K562 (cell line): ENCODE results near the gene PRR14. TPM values are rescaled to one million over a fixed set of nuclear protein-coding genes. Genes with fewer than 3 reads are reported as not detected.

Experiments used
- ADNP ChIP-seq: fragments of 200-800 bp; sonication (Bioruptor generic); IDR thresholded peaks from 2 replicates; pipeline ENCODE4 v1.6.1; 2016; ENCODE audit warnings: missing genetic modification characterization, missing compliant biosample characterization
- BCLAF1 ChIP-seq, 2 experiments: fragments of 450-650 bp in 1 of 2; IDR thresholded peaks; 2 replicates each; pipeline ENCODE4 v1.6.1; 2011 to 2017; ENCODE audit warnings: low read depth in 2 of 2, antibody characterized with exemption in 1 of 2, borderline replicate concordance in 1 of 2, low read length in 1 of 2, mild to moderate bottlenecking in 1 of 2, mixed read lengths in 1 of 2; ENCODE audit not compliant: control insufficient read depth in 1 of 2
- CBX3 ChIP-seq, 2 experiments: IDR thresholded peaks; 1 replicate in 1 of 2; 2 replicates in 1 of 2; pipeline ENCODE4 v1.6.1; 2012; ENCODE audit warnings: inconsistent platforms in 2 of 2, low read length in 2 of 2, borderline replicate concordance in 1 of 2, control low read depth in 1 of 2
- FIP1L1 ChIP-seq: fragments of 200-400 bp; formaldehyde crosslinking; IDR thresholded peaks from 2 replicates; pipeline ENCODE4 v1.6.1; 2018; ENCODE audit warnings: mild to moderate bottlenecking, low read depth, low read length; ENCODE audit not compliant: poor library complexity, severe bottlenecking
- GTF2F1 ChIP-seq: IDR thresholded peaks from 2 replicates; pipeline ENCODE4 v1.6.1; 2011; ENCODE audit warnings: low read depth, low read length, improper control_type of control experiment
- HMBOX1 ChIP-seq: sonication (generic); IDR thresholded peaks from 2 replicates; pipeline ENCODE4 v1.6.1; 2016
- HNRNPH1 ChIP-seq: fragments of 200-400 bp; formaldehyde crosslinking; optimal IDR thresholded peaks from 2 replicates; pipeline ENCODE3; 2017; ENCODE audit warnings: low read depth, mild to moderate bottlenecking, low read length, moderate library complexity
- HNRNPK ChIP-seq: fragments of 200-400 bp; formaldehyde crosslinking; IDR thresholded peaks from one replicate; pipeline ENCODE4 v1.6.1; 2018; ENCODE audit warnings: mild to moderate bottlenecking, low read depth, low read length; ENCODE audit not compliant: poor library complexity, severe bottlenecking
- IFI16 ChIP-seq: fragments of 250-450 bp; sonication (Bioruptor Pico); IDR thresholded peaks from 2 replicates; pipeline ENCODE4 v2.1.2; 2022; ENCODE audit warnings: mild to moderate bottlenecking, inconsistent platforms
- KDM5B ChIP-seq: fragments of 200-600 bp; sonication (generic); IDR thresholded peaks from 2 replicates; pipeline ENCODE4 v1.6.1; 2012; ENCODE audit warnings: low read depth, mild to moderate bottlenecking, moderate library complexity, low read length, control low read depth, inconsistent platforms; ENCODE audit not compliant: insufficient replicate concordance
- MXI1 ChIP-seq: IDR thresholded peaks from 2 replicates; pipeline ENCODE4 v1.6.1; 2011; ENCODE audit warnings: low read depth, mild to moderate bottlenecking, improper control_type of control experiment, low read length
- NFIX ChIP-seq: fragments of 250-450 bp; sonication (Bioruptor Pico); IDR thresholded peaks from 2 replicates; pipeline ENCODE4 v1.4.0; 2020; ENCODE audit warnings: low read depth, mild to moderate bottlenecking, moderate library complexity
- NR2F6 ChIP-seq: fragments of 450-650 bp; formaldehyde crosslinking; IDR thresholded peaks from 2 replicates; pipeline ENCODE4 v1.4.0; 2020; ENCODE audit warnings: mild to moderate bottlenecking
- NR3C1 ChIP-seq: sonication (generic); formaldehyde crosslinking; IDR thresholded peaks from 2 replicates; pipeline ENCODE4 v1.8.1; 2022; ENCODE audit warnings: missing genetic modification reagents
- RBFOX2 ChIP-seq: fragments of 200-400 bp; formaldehyde crosslinking; IDR thresholded peaks from 2 replicates; pipeline ENCODE4 v1.6.1; 2017; ENCODE audit warnings: low read depth, mild to moderate bottlenecking, low read length, moderate library complexity
- SAP30 ChIP-seq: fragments of 200-600 bp; sonication (generic); IDR thresholded peaks from 2 replicates; pipeline ENCODE4 v1.6.1; 2012; ENCODE audit warnings: borderline replicate concordance, low read depth, mild to moderate bottlenecking, moderate library complexity, low read length, control low read depth, inconsistent platforms; ENCODE audit not compliant: insufficient read depth, poor library complexity, severe bottlenecking
- USF1 ChIP-seq: sonication (generic); formaldehyde crosslinking; IDR thresholded peaks from 2 replicates; pipeline ENCODE4 v1.9.0; 2022; ENCODE audit warnings: mild to moderate bottlenecking, missing genetic modification reagents
- ZNF140 ChIP-seq: fragments of 250-450 bp; sonication (Bioruptor Pico); IDR thresholded peaks from 2 replicates; pipeline ENCODE4 v1.8.0; 2021; ENCODE audit warnings: moderate library complexity, mild to moderate bottlenecking, inconsistent platforms
- ZNF445 ChIP-seq: fragments of 250-450 bp; sonication (Bioruptor Pico); IDR thresholded peaks from 2 replicates; pipeline ENCODE4 v1.4.0; 2020; ENCODE audit warnings: low read depth, mild to moderate bottlenecking, moderate library complexity
- ZNF589 ChIP-seq: fragments of 200-800 bp; sonication (Bioruptor generic); IDR thresholded peaks from 2 replicates; pipeline ENCODE4 v1.6.1; 2016; ENCODE audit warnings: low read depth, missing genetic modification characterization, missing compliant biosample characterization
- ZNF717 ChIP-seq: fragments of 250-450 bp; sonication (Bioruptor Pico); IDR thresholded peaks from 2 replicates; pipeline ENCODE4 v1.5.0; 2021
- polyA plus RNA-seq, 8 experiments: library from polyadenylated mRNA; depleted of rRNA in 4 of 8; stranded (reverse) in 5 of 8; unstranded in 3 of 8; fragments of >200 nt; fragmentation: Nextera tagmentation in 2 of 8; fragmentation: Illumina TruSeq in 1 of 8; extraction: Ambion mirVana in 2 of 8; extraction: Trizol in 1 of 8; gene quantifications; 2 replicates each; pipeline versions ENCODE4 v1.2.1 to v1.2.3, GENCODE V29; 2011 to 2014; ENCODE audit warnings: inconsistent platforms in 1 of 8, missing spikeins in 1 of 8
- total RNA-seq, 7 experiments: library from RNA; depleted of rRNA in 6 of 7; stranded (reverse); fragments of >200 nt in 6 of 7; fragmentation: Illumina TruSeq in 2 of 7; extraction: Trizol in 2 of 7; gene quantifications; 2 replicates each; pipeline versions ENCODE4 v1.2.1 to v1.2.3, GENCODE V29; 2011 to 2021; ENCODE audit warnings: low replicate concordance in 1 of 7

The PRR14 gene
- total and polyA plus RNA-seq, 9 of the 15 experiments (the other 6 are each of a cell fraction or from before 2014, with no cell fraction given) = 2.2 to 63.1 (median 11.5) TPM

- TF ChIP-seq BCLAF1 (IDR thresholded peaks at IDR 0.05; ENCODE audit: borderline replicate concordance in 1 of 2, control insufficient read depth in 1 of 2, low read depth in 2 of 2, low read length in 1 of 2) (no peak), HMBOX1 (no peak; the same call in 1 of the 2 replicates), CBX3 (IDR thresholded peaks at IDR 0.05; ENCODE audit: borderline replicate concordance in 1 of 2, low read length in 2 of 2) (no peak), RBFOX2 (peak; percentile 92), HNRNPK (no peak), NR2F6 (CRISPR knock-in tag) (no peak), IFI16 (CRISPR knock-in tag) (no peak), FIP1L1 (peak; percentile 63), HNRNPH1 (no peak), ZNF717 (no peak), USF1 (no peak), ZNF445 (CRISPR knock-in tag) (no peak), NFIX (CRISPR knock-in tag) (no peak), ZNF140 (CRISPR knock-in tag) (no peak), KDM5B (peak; percentile 67), MXI1 (no peak), NR3C1 (CRISPR knock-in tag) (peak; percentile 49; the same call in 1 of the 2 replicates), GTF2F1 (peak; percentile 38; the same call in 1 of the 2 replicates), ZNF589 (CRISPR knock-in tag) (0 out of 2 replicates have a peak, but pooled peaks have one; percentile 60), ADNP (tag) (no peak), SAP30 (peak; percentile 74)
These were observed 40.6 kb upstream of the PRR14 start, which contains the start of gene ZNF689 (continued) for GRCh38 chr16:30609926-30610839.
